ENCODE results near the gene DESI1.
A peak's percentile ranks its signal among the peaks of the same experiment; 100 is the strongest.
"Not testable (repeated sequence)": the region's sequence is repeated elsewhere in the genome, so short reads cannot be mapped to it uniquely, and the experiment has no call there.

The DESI1 gene

DNA sequence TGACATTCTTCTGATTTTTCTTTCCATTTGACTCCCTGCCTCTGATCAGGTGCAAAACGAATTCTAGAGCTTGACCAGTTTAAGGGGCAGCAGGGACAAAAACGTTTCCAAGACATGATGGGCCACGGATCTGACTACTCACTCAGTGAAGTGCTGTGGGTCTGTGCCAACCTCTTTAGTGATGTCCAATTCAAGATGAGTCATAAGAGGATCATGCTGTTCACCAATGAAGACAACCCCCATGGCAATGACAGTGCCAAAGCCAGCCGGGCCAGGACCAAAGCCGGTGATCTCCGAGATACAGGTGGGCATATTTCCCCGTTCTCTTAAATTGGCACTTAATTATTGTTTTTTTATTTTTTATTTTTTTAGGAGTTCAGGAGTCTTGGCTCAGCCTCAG, 15.6 kb upstream of the DESI1 start:
- TF ChIP-seq, protein P1, sequence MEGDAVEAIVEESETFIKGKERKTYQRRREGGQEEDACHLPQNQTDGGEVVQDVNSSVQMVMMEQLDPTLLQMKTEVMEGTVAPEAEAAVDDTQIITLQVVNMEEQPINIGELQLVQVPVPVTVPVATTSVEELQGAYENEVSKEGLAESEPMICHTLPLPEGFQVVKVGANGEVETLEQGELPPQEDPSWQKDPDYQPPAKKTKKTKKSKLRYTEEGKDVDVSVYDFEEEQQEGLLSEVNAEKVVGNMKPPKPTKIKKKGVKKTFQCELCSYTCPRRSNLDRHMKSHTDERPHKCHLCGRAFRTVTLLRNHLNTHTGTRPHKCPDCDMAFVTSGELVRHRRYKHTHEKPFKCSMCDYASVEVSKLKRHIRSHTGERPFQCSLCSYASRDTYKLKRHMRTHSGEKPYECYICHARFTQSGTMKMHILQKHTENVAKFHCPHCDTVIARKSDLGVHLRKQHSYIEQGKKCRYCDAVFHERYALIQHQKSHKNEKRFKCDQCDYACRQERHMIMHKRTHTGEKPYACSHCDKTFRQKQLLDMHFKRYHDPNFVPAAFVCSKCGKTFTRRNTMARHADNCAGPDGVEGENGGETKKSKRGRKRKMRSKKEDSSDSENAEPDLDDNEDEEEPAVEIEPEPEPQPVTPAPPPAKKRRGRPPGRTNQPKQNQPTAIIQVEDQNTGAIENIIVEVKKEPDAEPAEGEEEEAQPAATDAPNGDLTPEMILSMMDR (conservative IDR thresholded peaks at IDR 0.05; ENCODE audit: low read length) = no peak
- DNase-seq (ENCODE audit: low read depth) = peak; percentile 58
- no peak overlapping the region for H3K4me3 ChIP-seq (ENCODE audit: low read length)

GRCh38 chr22:41634610-41635009, 13.8 kb upstream of the DESI1 start:
- H3K4me3 ChIP-seq (ENCODE audit: low read length); DNase-seq (ENCODE audit: low read depth): not testable (repeated sequence)

DNA sequence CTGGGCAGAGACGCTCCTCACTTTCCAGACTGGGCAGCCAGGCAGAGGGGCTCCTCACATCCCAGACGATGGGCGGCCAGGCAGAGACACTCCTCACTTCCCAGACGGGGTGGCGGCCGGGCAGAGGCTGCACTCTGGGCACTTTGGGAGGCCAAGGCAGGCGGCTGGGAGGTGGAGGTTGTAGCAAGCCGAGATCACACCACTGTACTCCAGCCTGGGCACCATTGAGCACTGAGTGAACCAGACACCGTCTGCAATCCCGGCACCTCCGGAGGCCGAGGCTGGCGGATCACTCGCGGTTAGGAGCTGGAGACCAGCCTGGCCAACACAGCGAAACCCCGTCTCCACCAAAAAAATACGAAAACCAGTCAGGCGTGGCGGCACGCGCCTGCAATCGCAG, 10.8 kb upstream of the DESI1 start:
- not testable (repeated sequence) for H3K4me3 ChIP-seq (ENCODE audit: low read length)

GRCh38 chr22:41631115-41631514, 10.3 kb upstream of the DESI1 start:
- H3K4me3 ChIP-seq (ENCODE audit: low read length); DNase-seq (ENCODE audit: low read depth): not testable (repeated sequence)

More for the DNA sequence above, 10.8 kb upstream of the DESI1 start:
- not testable (repeated sequence) for DNase-seq (ENCODE audit: low read depth)

DNA sequence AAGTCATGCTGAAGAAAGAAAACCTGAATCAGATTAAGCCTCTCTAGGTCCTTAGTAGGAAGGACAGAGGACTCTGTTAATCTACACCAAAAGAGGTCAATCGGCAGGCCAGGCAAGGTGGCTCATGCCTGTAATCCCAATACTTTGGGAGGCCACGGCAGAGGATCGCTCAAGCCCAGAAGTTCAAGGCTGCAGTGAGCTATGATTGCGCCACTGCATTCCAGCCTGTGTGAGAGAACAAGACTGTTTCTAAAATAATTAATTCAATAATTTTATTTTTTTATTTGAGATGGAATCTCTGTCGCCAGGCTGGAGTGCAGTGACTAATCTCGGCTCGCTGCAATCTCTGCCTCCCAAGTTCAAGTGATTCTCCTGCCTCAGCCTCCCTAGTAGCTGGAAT, 4.7 kb upstream of the DESI1 start:
- H3K4me3 ChIP-seq (ENCODE audit: low read length) = no peak overlapping the region
- TF ChIP-seq, protein P1 (conservative IDR thresholded peaks at IDR 0.05; ENCODE audit: low read length) = no peak
- DNase-seq (ENCODE audit: low read depth) = no peak

DNA sequence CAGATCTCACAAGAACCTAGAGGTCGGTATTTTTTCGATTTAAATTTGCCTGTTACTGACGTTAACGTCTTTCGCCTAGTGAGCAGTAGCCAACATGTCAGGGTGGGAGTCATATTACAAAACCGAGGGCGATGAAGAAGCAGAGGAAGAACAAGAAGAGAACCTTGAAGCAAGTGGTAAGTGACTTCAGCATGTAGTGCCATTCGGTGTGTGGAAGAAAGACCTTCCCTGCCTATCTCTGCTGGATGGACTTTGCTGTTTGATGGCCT, 1.0 kb upstream of the DESI1 start:
- H3K4me3 ChIP-seq (ENCODE audit: low read length) = peak overlapping the region; percentile 97
- no peak for DNase-seq (ENCODE audit: low read depth)
- TF ChIP-seq, protein P1 (conservative IDR thresholded peaks at IDR 0.05; ENCODE audit: low read length) = no peak

- TF ChIP-seq, protein P1 (conservative IDR thresholded peaks at IDR 0.05; ENCODE audit: low read length) = no peak
- peak; percentile 100 for DNase-seq (ENCODE audit: low read depth)
- peak within 1 kb of the TSS; percentile 97 for H3K4me3 ChIP-seq (ENCODE audit: low read length)
Measured at GRCh38 chr22:41621099-41621910, 462 bp upstream of the DESI1 start, which contains the start of gene XRCC6. XRCC6 (plus strand) TSS chr22:41621295; CDS start chr22:41622005, 710 bp downstream.

DNA sequence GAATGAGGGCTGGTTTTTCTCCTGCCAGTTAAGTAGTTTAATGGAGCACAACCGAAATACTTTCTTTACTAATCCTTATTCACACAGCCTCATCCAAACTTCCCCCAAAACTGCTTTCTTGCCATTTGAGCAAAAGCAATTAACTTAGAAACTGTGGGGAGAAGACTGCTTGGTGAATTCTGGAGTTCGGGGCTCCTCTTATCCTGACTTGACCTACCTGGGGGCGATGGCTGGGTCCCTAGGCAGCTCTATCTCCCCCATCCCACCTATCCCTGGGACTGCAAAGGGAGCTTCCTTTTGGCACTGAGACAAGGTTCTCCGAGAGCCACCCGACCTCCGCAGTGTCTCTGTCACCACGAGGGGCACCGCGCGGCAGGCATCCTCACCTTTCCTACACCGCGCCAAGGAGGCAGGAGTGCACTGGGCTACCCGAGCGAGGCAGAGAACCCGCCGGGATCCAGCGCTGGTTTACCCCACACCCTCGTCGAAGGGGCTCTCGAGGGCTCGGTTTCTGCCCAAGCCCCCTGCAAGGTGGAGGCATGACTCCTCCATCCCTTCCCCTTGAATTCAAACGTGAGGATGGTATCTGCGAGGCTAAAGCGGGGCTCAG, 759 bp downstream of the DESI1 start:
- H3K4me3 ChIP-seq (ENCODE audit: low read length) = peak overlapping the region; percentile 91
- TF ChIP-seq, protein P1 (conservative IDR thresholded peaks at IDR 0.05; ENCODE audit: low read length) = no peak
- no peak for DNase-seq (ENCODE audit: low read depth)

Measured in AG10803 (cell line).